GM12878 (cell line): Measurements from ENCODE around the gene KIF17. TPM values are rescaled to one million over a fixed set of nuclear protein-coding genes. Genes with fewer than 3 reads are reported as not detected.

ENCODE experiments used
- ATAC-seq: fragments of 200-7000 bp; cut with Tn5 transposase; 3 replicates; pipeline ENCODE4 v1.9.1; 2020; ENCODE audit warnings: mild to moderate bottlenecking, moderate library complexity
- BruUV-seq: library from RNA; stranded (reverse); fragments of 400-500 nt; replicated peaks from 2 replicates; lab custom pipeline; 2021; lab: Mats Ljungman, UMichigan
- CTCF ChIA-PET: fragments of 300-600 bp; sonication (Branson Sonifier 250); formaldehyde crosslinking; extraction: SDS; loops from one replicate; lab custom pipeline; 2021; ENCODE audit warnings: inconsistent platforms; lab: Yijun Ruan, JAX
- POLR2A ChIA-PET: fragments of 350-600 bp; formaldehyde crosslinking; extraction: SDS; loops from one replicate; lab custom pipeline; 2021; ENCODE audit warnings: inconsistent platforms; lab: Charles Lee
- RAD21 ChIA-PET: fragments of 300-600 bp; sonication (Branson Sonifier 250); formaldehyde crosslinking; loops from one replicate; lab custom pipeline; 2023; ENCODE audit warnings: antibody characterized with exemption; ENCODE audit not compliant: unreplicated experiment; lab: Charles Lee
- SMC1A ChIA-PET: fragments of 300-600 bp; sonication (Branson Sonifier 250); formaldehyde crosslinking; loops from one replicate; lab custom pipeline; 2023; ENCODE audit not compliant: unreplicated experiment, uncharacterized antibody; lab: Charles Lee
- DNase-seq: peaks from one replicate; pipeline ENCODE4 v3.0.0-alpha.2; 2011; ENCODE audit warnings: low read depth, low spot score
- FAIRE-seq: peaks from 3 replicates; lab custom pipeline; 2011; peaks lifted over from hg19 to GRCh38; lab: Jason Lieb, UNC
- H2AFZ ChIP-seq: 2 replicates; pipeline ENCODE4 v1.6.0; 2011; ENCODE audit warnings: low read depth, low read length, control low read depth; ENCODE audit not compliant: control insufficient read depth
- H3K27ac ChIP-seq: 2 replicates; pipeline ENCODE4 v1.5.1; 2011; ENCODE audit warnings: control low read depth; ENCODE audit not compliant: control insufficient read depth, insufficient read depth
- H3K27me3 ChIP-seq, 2 experiments: replicated peaks in 1 of 2; 2 replicates each; pipeline versions ENCODE4 v1.6.0 to v1.6.1; 2011; ENCODE audit warnings: low read length in 1 of 2; ENCODE audit not compliant: control insufficient read depth in 2 of 2, insufficient read depth in 2 of 2
- H3K36me3 ChIP-seq, 2 experiments: 2 replicates each; pipeline ENCODE4 v1.5.1; 2011; ENCODE audit warnings: low read length in 1 of 2; ENCODE audit not compliant: control insufficient read depth in 2 of 2, insufficient read depth in 2 of 2
- H3K4me1 ChIP-seq: 2 replicates; pipeline ENCODE4 v1.6.1; 2011; ENCODE audit warnings: mild to moderate bottlenecking, low read length, moderate library complexity, mixed read lengths; ENCODE audit not compliant: control insufficient read depth, insufficient read depth
- H3K4me2 ChIP-seq: 2 replicates; pipeline ENCODE4 v1.6.0; 2011; ENCODE audit warnings: control low read depth; ENCODE audit not compliant: control insufficient read depth, insufficient read depth
- H3K4me3 ChIP-seq: fragments of 200-600 bp; sonication (generic); 2 replicates; pipeline ENCODE4 v1.5.1; 2016
- H3K79me2 ChIP-seq: 2 replicates; pipeline ENCODE4 v1.6.0; 2011; ENCODE audit warnings: low read length; ENCODE audit not compliant: control insufficient read depth, insufficient read depth
- H3K9ac ChIP-seq: 2 replicates; pipeline ENCODE4 v1.8.0; 2011; ENCODE audit warnings: low read length, control low read depth, mixed read lengths; ENCODE audit not compliant: control insufficient read depth, insufficient read depth
- H3K9me3 ChIP-seq: replicated peaks from 3 replicates; pipeline ENCODE4 v1.5.1; 2011; ENCODE audit warnings: mild to moderate bottlenecking, low read length; ENCODE audit not compliant: control insufficient read depth, insufficient read depth
- H4K20me1 ChIP-seq: 2 replicates; pipeline ENCODE4 v1.6.0; 2011; ENCODE audit not compliant: control insufficient read depth, insufficient read depth
- EZH2 ChIP-seq: IDR thresholded peaks from 2 replicates; pipeline ENCODE4 v1.6.1; 2012; ENCODE audit warnings: low read depth, mild to moderate bottlenecking, control low read depth, inconsistent platforms, low read length, borderline replicate concordance; ENCODE audit not compliant: control insufficient read depth
- MTA3 ChIP-seq: IDR thresholded peaks from 2 replicates; pipeline ENCODE4 v1.6.1; 2012; ENCODE audit warnings: low read length, inconsistent platforms, borderline replicate concordance
- MXI1 ChIP-seq: fragments of 150-350 bp; IDR thresholded peaks from 2 replicates; pipeline ENCODE4 v1.6.1; 2011; ENCODE audit warnings: low read depth, mild to moderate bottlenecking, inconsistent platforms, low read length, improper control_type of control experiment
- NFYA ChIP-seq: IDR thresholded peaks from 2 replicates; pipeline ENCODE4 v1.6.1; 2011; ENCODE audit warnings: low read depth, mild to moderate bottlenecking, low read length, improper control_type of control experiment, borderline replicate concordance
- RELA ChIP-seq: fragments of 450-650 bp; IDR thresholded peaks from 2 replicates; pipeline ENCODE4 v1.8.0; 2014; ENCODE audit warnings: borderline replicate concordance; ENCODE audit not compliant: partially characterized antibody
- SMARCA5 ChIP-seq: fragments of 450-650 bp; IDR thresholded peaks from 2 replicates; pipeline ENCODE4 v1.6.1; 2017; ENCODE audit warnings: mild to moderate bottlenecking
- SPI1 ChIP-seq: IDR thresholded peaks from 2 replicates; pipeline ENCODE4 v1.6.1; 2011; ENCODE audit warnings: low read depth, mild to moderate bottlenecking, low read length, moderate library complexity, borderline replicate concordance; ENCODE audit not compliant: insufficient read depth
- SREBF2 ChIP-seq: IDR thresholded peaks from 2 replicates; pipeline ENCODE4 v1.6.1; 2012; ENCODE audit warnings: mild to moderate bottlenecking, low read length
- TARDBP ChIP-seq: IDR thresholded peaks from 2 replicates; pipeline ENCODE4 v1.6.1; 2016; ENCODE audit warnings: borderline replicate concordance
- WGBS: methylation state at CpG from one replicate; pipeline ENCODE4 v1.1.6; 2016; ENCODE audit warnings: low lambda C conversion rate; ENCODE audit not compliant: insufficient replicate concordance, insufficient coverage; ENCODE audit errors: missing lambda C conversion rate; 5-methylcytosine and 5-hydroxymethylcytosine counted together
- in situ Hi-C: fragments of 300-500 bp; cut with MboI; formaldehyde crosslinking; loops from 9 replicates; pipeline ENCODE4 v1.14.3; 2018; ENCODE audit warnings: mixed read lengths
- intact Hi-C: fragments of 100-400 bp; cut with micrococcal nuclease; formaldehyde crosslinking; loops from one replicate; pipeline ENCODE4 v1.14.2; 2022; ENCODE audit not compliant: unreplicated experiment
- polyA plus RNA-seq, 11 experiments: library from polyadenylated mRNA; depleted of rRNA in 4 of 11; unstranded in 6 of 11; stranded (reverse) in 5 of 11; fragments of >200 nt; fragmentation: Nextera tagmentation in 4 of 11; fragmentation: Illumina TruSeq in 1 of 11; extraction: Ambion mirVana in 4 of 11; extraction: Trizol in 1 of 11; gene quantifications; 1 replicate in 1 of 11; 2 replicates in 10 of 11; pipeline versions ENCODE4 v1.2.1 to v1.2.3, GENCODE V29; 2011 to 2016; ENCODE audit warnings: inconsistent platforms in 2 of 11, missing spikeins in 2 of 11, low read depth in 1 of 11
- total RNA-seq, 4 experiments: library from RNA; depleted of rRNA in 3 of 4; stranded (reverse); fragments of >200 nt in 3 of 4; fragmentation: Illumina TruSeq in 1 of 4; extraction: Trizol in 1 of 4; gene quantifications; 2 replicates each; pipeline versions ENCODE4 v1.2.1 to v1.2.3, GENCODE V29; 2013 to 2021
- TF ChIP-seq, protein P1 (sequence below): IDR thresholded peaks from 2 replicates; pipeline ENCODE4 v1.6.1; 2012; ENCODE audit warnings: low read depth, low read length, improper control_type of control experiment
- TF ChIP-seq, protein P2 (sequence below), 3 experiments: IDR thresholded peaks in 2 of 3; conservative IDR thresholded peaks in 1 of 3; 2 replicates each; pipeline ENCODE4 v1.5.1; 2011; ENCODE audit warnings: low read depth in 3 of 3, low read length in 3 of 3, mild to moderate bottlenecking in 3 of 3, control low read depth in 2 of 3, moderate library complexity in 2 of 3, inconsistent platforms in 1 of 3, mixed read lengths in 1 of 3; ENCODE audit not compliant: control insufficient read depth in 2 of 3, insufficient read depth in 1 of 3; ENCODE audit errors: extremely low read depth in 1 of 3
- TF ChIP-seq, protein P3 (sequence below): fragments of 450-650 bp; IDR thresholded peaks from 2 replicates; pipeline ENCODE4 v1.6.1; 2017; ENCODE audit warnings: low read depth, mild to moderate bottlenecking, moderate library complexity

Gene KIF17
- total and polyA plus RNA-seq, 10 of the 15 experiments (the other 5 are each of a cell fraction or from before 2014, with no cell fraction given), result 0.01 to 0.10 (median 0.03) TPM; not detected in 7

DNA sequence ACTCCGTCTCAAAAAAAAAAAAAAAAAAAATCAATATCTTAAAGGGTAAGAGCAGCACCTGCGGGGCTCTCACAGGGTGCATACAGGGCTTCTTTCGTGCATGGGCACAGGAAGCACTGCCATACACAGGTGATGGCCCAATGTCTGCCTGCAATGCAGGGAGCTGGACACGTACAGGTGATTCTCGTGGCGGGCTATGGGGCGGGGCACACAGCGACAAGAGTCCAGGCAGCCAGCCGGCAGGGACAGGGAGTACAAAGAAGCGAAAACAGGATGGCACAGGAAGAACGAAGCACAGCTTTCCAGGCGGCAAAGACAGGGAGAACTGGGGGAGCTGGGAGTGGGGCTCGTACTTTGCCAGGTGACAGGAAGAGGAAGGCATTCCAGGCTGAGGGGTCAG, 1.6 kb downstream of the KIF17 start:
- in situ Hi-C loops, result no loop called here
- no peaks in the 10 kb centered on the region; the same call in 2 of the 3 replicates for H3K9me3 ChIP-seq
- H3K27ac ChIP-seq, result no peak overlapping the region
- H3K4me1 ChIP-seq, result no peaks in the 10 kb centered on the region
- SMC1A ChIA-PET, result no interaction called here
- RAD21 ChIA-PET, result no interaction called here
- H3K36me3 ChIP-seq, result no peaks in the 10 kb centered on the region
- no peak overlapping the region for H3K4me2 ChIP-seq
- no peak overlapping the region for H3K9ac ChIP-seq
- FAIRE-seq (no peak), DNase-seq (no peak), ATAC-seq (no peak)
- H3K4me3 ChIP-seq, result no peak overlapping the region
- POLR2A ChIA-PET, result interaction anchor here (0.5 kb wide), 1 partner anchor 69 kb away, joined by 4 read pairs; no protein-coding TSS in a partner anchor
- 75% methylated on average over 12 of the region's 13 CpGs for WGBS
- intact Hi-C loops, result no loop called here
- no peaks in the 10 kb centered on the region for H4K20me1 ChIP-seq
- H3K27me3 ChIP-seq, result peaks cover 0 to 5% of the 10 kb centered on the region in 2 experiments; a peak in 1 of 4 replicates
- no peaks in the 10 kb centered on the region for H3K79me2 ChIP-seq
- CTCF ChIA-PET, result no interaction called here
- no TSS peak for BruUV-seq
- TF ChIP-seq NFYA (no peak), EZH2 (no peak), MTA3 (no peak), SPI1 (no peak), RELA (no peak), SREBF2 (no peak), TARDBP (no peak), MXI1 (no peak), SMARCA5 (no peak)
- TF ChIP-seq, protein P1, sequence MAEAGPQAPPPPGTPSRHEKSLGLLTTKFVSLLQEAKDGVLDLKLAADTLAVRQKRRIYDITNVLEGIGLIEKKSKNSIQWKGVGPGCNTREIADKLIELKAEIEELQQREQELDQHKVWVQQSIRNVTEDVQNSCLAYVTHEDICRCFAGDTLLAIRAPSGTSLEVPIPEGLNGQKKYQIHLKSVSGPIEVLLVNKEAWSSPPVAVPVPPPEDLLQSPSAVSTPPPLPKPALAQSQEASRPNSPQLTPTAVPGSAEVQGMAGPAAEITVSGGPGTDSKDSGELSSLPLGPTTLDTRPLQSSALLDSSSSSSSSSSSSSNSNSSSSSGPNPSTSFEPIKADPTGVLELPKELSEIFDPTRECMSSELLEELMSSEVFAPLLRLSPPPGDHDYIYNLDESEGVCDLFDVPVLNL, result no peak
- TF ChIP-seq, protein P2, sequence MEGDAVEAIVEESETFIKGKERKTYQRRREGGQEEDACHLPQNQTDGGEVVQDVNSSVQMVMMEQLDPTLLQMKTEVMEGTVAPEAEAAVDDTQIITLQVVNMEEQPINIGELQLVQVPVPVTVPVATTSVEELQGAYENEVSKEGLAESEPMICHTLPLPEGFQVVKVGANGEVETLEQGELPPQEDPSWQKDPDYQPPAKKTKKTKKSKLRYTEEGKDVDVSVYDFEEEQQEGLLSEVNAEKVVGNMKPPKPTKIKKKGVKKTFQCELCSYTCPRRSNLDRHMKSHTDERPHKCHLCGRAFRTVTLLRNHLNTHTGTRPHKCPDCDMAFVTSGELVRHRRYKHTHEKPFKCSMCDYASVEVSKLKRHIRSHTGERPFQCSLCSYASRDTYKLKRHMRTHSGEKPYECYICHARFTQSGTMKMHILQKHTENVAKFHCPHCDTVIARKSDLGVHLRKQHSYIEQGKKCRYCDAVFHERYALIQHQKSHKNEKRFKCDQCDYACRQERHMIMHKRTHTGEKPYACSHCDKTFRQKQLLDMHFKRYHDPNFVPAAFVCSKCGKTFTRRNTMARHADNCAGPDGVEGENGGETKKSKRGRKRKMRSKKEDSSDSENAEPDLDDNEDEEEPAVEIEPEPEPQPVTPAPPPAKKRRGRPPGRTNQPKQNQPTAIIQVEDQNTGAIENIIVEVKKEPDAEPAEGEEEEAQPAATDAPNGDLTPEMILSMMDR (IDR thresholded peaks at IDR 0.05 in 2 of 3, conservative IDR thresholded peaks at IDR 0.05 in 1 of 3; ENCODE audit: control insufficient read depth in 2 of 3, extremely low read depth in 1 of 3, insufficient read depth in 1 of 3, low read depth in 3 of 3, low read length in 3 of 3), result no peak
- TF ChIP-seq, protein P3, sequence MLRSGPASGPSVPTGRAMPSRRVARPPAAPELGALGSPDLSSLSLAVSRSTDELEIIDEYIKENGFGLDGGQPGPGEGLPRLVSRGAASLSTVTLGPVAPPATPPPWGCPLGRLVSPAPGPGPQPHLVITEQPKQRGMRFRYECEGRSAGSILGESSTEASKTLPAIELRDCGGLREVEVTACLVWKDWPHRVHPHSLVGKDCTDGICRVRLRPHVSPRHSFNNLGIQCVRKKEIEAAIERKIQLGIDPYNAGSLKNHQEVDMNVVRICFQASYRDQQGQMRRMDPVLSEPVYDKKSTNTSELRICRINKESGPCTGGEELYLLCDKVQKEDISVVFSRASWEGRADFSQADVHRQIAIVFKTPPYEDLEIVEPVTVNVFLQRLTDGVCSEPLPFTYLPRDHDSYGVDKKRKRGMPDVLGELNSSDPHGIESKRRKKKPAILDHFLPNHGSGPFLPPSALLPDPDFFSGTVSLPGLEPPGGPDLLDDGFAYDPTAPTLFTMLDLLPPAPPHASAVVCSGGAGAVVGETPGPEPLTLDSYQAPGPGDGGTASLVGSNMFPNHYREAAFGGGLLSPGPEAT, result no peak
- no peak overlapping the region for H2AFZ ChIP-seq
